ENCODE data around the gene UNC5B.

Gene UNC5B

DNA sequence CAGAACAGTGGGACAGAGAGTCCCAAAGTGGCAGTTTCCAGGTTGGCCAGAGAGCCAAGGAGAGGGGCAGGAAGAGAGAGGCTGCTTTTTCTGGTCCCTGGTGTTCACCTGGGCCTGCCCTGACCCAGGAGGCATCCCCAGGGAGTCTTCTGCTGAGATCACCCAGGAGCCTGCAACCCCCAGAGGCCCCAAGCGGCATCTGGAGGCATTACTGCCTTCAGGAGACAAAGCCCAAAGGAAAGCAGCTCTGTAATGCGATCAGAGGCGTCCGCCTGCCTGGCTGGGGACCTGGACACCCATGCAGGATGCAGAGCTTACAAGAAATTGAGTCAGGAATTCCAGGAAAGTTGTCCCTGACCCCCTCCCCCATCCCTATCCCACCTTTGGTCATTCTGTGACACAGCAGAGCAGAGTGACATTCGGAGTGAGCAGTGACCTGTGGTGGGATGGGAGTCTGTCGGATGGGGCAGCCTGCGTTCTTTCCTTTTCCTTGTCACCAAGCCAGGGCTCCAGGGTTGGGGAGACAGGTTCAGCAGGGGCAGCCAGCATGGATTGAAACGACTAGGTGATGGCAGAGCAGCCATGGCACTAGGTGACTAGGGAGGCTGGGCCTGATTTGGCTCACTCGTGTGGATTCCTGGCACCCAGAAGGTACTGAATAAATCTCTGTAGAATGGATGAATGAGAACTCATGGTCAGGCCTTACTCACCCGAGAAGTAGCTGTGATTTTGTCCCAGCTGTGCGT, 10.4 kb downstream of the UNC5B start:
- no peak for DNase-seq (ENCODE audit: low read depth in 4 of 4, low spot score in 1 of 4)

GRCh38 chr10:71223347-71224058, 11.1 kb downstream of the UNC5B start:
- DNase-seq (ENCODE audit: low read depth in 4 of 4, low spot score in 1 of 4), result no peak

DNA sequence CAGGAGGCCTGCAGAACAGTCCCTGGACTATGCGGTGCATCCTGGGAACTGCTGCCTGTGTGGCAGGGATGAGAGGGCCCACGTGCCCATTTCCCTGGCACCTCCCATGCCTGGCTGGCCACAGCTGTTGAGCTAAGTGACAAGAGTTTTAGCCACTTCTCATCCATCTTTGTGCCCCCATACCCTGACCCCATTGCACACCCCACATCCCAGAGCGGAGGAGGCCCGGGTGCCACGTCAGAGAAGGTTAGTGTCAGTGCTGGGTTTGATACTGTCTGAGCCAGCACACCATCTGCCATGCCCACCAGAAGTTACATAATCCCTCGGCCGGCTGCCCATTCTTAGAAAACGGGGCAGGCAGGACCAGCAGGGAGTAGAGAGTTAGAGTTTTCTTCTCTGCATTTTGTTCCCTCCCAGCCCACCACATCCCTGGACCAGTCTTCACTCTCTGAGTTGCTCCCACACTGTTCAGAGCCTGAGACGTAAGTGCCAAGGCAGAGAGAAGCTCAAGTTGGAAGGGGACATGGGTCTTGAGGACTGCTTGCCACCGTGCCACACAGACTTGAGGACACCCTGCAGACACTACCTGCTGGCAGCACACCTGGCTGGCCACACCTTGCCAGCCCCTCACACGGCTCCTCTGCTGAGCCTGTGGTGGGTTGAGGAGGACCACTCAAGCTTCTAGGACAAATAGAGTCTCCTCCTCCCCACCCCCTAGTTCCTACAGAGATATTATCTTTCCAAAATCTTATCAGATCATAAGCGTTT, 13.1 kb downstream of the UNC5B start:
- DNase-seq (ENCODE audit: low read depth in 4 of 4, low spot score in 1 of 4), result no peak

DNA sequence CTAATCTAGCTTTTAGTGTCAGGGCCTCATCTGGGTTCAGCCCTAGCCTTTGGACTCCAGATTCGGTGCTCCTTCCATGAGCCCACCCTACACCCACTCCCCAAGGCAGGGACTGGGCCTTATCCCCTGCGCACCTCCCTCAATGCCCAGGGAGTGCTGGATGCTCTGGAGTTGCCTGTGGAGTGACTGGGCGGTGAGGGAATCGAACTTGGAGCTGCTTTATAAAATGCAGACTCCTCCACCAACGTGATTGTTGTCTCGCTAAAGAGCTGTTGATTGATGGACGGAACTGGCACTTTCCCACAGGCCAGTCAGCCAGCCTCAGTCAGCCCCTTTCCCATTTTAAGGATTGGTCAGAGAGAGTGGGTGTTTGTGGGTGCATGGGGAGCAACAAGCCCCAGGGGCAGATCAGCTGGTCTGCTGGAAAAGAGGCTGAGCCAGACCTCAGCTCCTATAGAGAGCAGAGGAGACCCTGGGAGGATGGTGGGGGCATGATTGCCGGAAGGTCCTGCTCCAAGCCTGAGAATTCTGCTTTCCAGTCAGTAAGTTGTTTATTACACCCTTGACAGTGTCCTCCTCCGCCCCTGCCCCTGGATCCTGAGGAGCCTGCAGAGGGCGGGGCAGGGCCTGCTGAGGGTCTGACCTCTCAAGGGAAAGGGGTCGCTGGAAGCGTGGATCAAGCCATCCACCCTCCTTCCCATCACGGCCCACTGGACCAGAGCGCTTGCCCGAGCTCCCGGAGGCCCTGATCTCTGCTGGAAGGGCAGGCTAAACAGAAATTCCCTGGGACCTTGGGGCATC, 16.7 kb downstream of the UNC5B start:
- DNase-seq (ENCODE audit: low read depth in 4 of 4, low spot score in 1 of 4), result no peak

- DNase-seq (ENCODE audit: low read depth in 4 of 4, low spot score in 1 of 4), result no peak
These were observed 17.6 kb downstream of the UNC5B start for GRCh38 chr10:71229726-71230655.

- DNase-seq (ENCODE audit: low read depth in 4 of 4, low spot score in 1 of 4), result no peak
These were observed 18.3 kb downstream of the UNC5B start for GRCh38 chr10:71230656-71231025.

DNA sequence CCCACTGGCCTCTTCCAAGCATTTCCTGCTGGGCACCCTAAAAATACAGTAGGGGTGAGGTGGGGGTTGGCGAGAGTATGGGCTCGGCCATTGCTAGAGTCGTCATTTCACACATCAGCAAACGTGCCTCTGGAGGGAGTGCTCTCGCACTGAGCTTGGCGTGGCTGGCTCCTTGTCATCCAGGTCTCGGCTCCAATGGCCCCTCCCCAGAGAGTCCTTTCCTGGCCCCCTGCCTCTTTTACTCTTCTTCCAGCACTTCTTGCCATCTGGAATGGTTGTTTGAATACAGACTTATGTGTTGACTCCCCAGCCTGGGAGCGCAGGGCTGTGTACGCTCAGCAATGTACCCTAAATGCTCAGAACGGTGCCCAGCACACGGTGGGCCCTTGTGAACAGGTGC, 18.8 kb downstream of the UNC5B start:
- DNase-seq (ENCODE audit: low read depth in 4 of 4, low spot score in 1 of 4), result no peak

DNA sequence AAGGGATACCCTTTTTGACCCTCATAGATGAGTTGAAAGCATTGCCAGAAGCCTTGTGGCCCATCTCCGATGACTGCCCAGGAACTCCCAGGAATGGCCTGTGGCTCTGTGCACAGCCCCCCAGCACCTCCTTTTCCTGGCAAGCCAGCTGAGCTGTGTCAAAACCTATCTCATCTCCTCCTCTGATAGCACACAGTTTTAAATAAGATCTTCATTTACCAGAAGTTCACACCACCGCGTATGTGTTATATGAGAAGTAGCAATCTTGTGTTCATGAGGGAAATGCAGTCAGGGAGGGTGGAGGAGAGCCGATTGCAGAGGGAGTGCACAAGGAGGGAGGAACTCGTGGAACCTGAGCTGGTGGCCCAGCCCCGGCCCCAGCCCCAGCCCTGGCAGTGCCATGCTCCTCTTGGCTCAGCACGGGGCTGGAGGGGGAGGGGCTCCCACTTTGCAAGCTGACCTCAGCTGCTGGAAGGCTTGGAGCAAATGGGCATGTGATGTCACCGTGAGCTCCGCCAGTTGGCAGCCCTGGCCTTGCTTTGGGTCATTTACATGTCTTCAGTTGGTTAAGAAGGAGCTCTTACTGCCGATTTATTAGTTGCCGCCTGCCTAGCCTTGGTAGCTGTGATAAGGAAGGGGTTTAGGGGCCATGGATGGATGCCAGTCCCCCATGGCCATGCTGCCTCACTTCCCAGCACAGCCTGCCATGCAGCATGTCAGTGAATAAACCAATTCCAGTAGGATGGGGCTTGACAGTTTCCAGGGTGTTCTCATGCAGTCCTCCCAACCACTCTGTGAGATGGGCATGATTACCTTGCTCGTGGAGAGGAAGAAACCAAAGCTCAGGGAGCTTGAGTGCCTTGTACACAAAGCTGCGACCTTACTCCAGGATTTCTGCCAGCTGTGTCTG, 20.0 kb downstream of the UNC5B start:
- DNase-seq (ENCODE audit: low read depth in 4 of 4, low spot score in 1 of 4), result no peak

DNA sequence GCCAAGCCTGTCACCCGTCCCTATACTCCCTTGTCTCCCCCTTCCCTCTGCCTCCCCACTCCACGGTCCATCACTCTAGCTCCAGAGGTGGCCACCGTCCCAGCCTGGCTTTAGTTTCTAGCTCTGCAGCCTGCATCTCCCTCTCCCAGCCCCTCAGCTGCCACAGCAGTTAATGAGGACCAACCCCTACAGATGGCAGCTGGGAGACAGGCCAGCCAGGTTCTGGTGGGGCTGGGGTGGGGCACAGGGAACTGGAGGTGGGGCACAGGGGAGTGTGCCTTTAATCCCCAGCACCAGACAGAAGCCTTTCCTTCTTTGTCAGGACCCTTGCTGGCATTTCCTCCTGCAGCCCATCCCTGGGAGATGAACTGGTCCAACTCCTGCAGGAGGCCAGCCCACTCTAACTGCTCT, 21.1 kb downstream of the UNC5B start:
- DNase-seq (ENCODE audit: low read depth in 4 of 4, low spot score in 1 of 4), result no peak

DNA sequence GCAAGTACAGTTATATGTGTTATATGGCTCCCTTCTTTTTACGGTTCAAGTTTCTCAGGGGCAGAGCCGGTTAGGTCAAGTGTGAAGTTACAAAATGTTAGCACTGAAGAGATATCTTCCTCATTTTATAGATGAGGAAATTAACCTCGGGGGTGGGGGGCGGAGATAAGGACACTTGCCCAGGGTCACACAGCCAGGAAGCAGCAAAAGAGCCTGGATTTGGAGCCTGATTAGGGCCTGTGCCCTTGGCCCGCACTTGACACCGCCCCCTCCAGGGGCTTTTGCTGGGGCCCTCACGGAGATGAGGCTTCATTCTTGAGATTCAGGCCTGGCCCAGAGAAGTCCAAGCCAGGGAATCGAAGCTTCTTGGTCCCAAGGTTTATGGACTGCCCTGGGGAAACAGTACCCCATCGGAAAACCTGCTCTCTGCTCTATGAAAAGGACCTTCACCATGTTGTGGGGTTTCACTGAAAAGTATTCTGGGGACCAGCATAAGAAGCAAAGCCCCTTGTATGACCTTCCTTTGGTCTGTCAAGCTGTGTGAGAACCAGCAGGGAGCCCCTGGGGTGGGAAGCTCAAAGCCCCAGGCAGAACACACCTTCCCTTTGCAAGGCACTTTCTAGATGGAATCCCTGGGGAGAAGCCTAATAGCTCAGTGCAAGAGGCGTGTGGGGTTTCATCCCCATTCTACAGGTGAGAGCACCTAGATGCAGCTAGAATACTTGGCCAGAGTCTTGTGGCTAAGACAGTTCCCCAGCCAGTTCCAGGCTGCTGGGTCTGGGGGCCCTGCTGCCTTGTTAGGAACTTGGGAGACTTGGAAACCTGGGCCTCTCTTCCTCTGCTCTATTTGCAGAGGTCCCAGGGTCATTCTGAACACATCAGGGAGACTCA, 21.9 kb downstream of the UNC5B start:
- DNase-seq (ENCODE audit: low read depth in 4 of 4, low spot score in 1 of 4), result no peak

DNA sequence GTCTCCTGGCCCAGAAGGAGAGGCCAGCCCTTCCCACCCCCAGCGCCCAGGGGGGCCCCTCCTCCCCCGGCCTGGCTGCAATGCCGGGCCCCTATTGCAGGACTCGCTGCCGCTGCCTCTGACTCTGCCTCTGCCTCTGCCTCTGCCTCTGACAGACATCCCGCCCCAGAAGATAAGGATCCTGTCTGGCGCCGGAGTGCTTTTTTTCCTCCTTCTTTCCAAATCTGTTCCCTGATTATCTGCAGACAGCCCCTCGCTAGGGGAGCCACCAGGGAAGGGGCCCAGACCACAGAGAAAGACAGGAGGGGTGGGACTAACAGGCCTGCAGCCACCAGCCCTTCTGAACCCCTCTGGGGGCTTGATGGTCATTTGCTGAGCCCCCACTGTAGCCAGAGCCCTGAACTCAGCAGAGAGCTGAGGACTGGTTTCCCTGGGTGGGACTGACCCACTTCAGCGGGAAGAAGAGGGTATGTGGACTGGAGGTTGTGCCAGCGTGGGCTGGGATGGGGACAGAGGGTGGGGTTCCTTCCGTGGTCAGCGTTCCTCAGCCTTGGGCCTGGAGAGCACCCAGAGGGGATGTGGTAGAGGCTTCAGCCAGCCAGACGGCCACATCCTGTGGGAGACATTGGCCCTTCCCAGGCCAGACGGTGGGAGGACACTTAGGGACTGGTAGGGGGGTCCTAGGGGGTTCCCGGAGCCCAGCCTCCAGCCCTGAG, 22.8 kb downstream of the UNC5B start:
- DNase-seq (ENCODE audit: low read depth in 4 of 4, low spot score in 1 of 4), result no peak

DNA sequence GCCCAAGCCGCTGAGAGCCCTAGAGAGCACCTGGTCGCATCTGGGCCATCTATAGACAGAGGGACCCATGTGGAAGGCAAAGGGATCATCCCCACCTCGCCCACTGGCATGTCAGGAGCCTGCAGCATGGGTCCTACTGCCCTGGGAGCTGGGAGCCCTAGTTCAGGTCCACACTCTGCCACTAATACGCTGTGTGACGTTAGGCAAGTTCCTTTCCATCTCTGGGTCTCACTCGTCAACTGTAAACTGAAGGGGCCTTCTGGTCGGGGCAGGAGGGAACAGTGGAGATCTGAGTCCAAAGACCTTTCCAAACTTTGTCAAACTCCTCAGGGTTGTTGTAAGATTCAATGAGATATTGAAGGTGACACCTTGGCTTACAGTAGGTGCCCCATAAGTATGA, 23.4 kb downstream of the UNC5B start:
- DNase-seq (ENCODE audit: low read depth in 4 of 4, low spot score in 1 of 4), result no peak

GRCh38 chr10:71236286-71236685, 23.9 kb downstream of the UNC5B start:
- no peak for DNase-seq (ENCODE audit: low read depth in 4 of 4, low spot score in 1 of 4)

- DNase-seq (ENCODE audit: low read depth in 4 of 4, low spot score in 1 of 4), result no peak
These were observed 24.7 kb downstream of the UNC5B start for GRCh38 chr10:71236822-71237682.

- DNase-seq (ENCODE audit: low read depth in 4 of 4, low spot score in 1 of 4), result no peak
These were observed 25.7 kb downstream of the UNC5B start for GRCh38 chr10:71237843-71238623.

DNA sequence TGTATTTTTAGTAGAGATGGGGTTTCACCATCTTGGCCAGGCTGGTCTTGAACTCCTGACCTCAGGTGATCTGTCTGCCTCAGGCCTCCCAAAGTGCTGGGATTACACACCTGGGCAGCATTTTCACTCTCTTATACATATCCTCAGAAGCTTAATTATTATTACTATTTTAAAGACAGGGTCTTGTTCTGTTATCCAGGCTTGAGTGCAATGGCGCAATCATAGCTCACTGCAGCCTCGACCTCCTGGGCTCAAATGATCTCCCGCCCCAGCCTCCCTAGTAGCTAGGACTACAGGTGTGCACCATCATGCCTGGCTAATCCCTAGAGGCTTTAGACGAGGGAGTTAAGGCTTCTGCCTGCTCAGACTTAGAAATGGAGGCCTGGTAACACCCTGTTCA, 26.3 kb downstream of the UNC5B start:
- DNase-seq (ENCODE audit: low read depth in 4 of 4, low spot score in 1 of 4), result no peak
